Endothelial cell of umbilical vein (primary cell): Measurements from ENCODE around the gene MS4A4A. TPM values are rescaled to one million over a fixed set of nuclear protein-coding genes. Genes with fewer than 3 reads are reported as not detected.
A peak's percentile ranks its signal among the peaks of the same experiment; 100 is the strongest.

ENCODE experiments used
- BruUV-seq: library from RNA; stranded (reverse); fragments of 400-500 nt; replicated peaks from 2 replicates; lab custom pipeline; 2021; lab: Mats Ljungman, UMichigan
- CTCF ChIA-PET: fragments of 300-600, 350-600 bp; sonication (Branson Sonifier 250); formaldehyde crosslinking; loops from one replicate; lab custom pipeline; 2021; ENCODE audit warnings: antibody characterized with exemption, inconsistent platforms; lab: Charles Lee
- POLR2A ChIA-PET: fragments of 300-600, 350-600 bp; sonication (Branson Sonifier 250); formaldehyde crosslinking; loops from one replicate; lab custom pipeline; 2021; ENCODE audit warnings: antibody characterized with exemption, inconsistent platforms; lab: Charles Lee
- DNase-seq: peaks from one replicate; pipeline ENCODE4 v3.0.0-alpha.2; 2011; ENCODE audit warnings: low read depth, low spot score
- FAIRE-seq: peaks from 2 replicates; lab custom pipeline; 2011; peaks lifted over from hg19 to GRCh38; lab: Jason Lieb, UNC
- H2AFZ ChIP-seq: 2 replicates; pipeline ENCODE4 v1.6.0; 2012; ENCODE audit warnings: low read depth, low read length, control low read depth, inconsistent platforms
- H3K27ac ChIP-seq: 2 replicates; pipeline ENCODE4 v1.5.1; 2011; ENCODE audit warnings: low read depth, mild to moderate bottlenecking, control low read depth, low read length, moderate library complexity; ENCODE audit not compliant: insufficient read depth
- H3K27me3 ChIP-seq, 2 experiments: 2 replicates each; pipeline versions ENCODE4 v1.6.0 to v1.6.1; 2011; ENCODE audit warnings: low read length in 2 of 2, mixed read lengths in 1 of 2; ENCODE audit not compliant: control insufficient read depth in 2 of 2, insufficient read depth in 2 of 2
- H3K36me3 ChIP-seq, 2 experiments: 2 replicates in 1 of 2; 3 replicates in 1 of 2; pipeline ENCODE4 v1.5.1; 2011; ENCODE audit warnings: low read length in 2 of 2, mild to moderate bottlenecking in 1 of 2, moderate library complexity in 1 of 2; ENCODE audit not compliant: control insufficient read depth in 2 of 2, insufficient read depth in 2 of 2; ENCODE audit errors: extremely low read depth in 1 of 2
- H3K4me1 ChIP-seq: 3 replicates; pipeline ENCODE4 v1.5.1; 2011; ENCODE audit warnings: mild to moderate bottlenecking, low read length; ENCODE audit not compliant: control insufficient read depth, insufficient read depth; ENCODE audit errors: extremely low read depth
- H3K4me2 ChIP-seq: 2 replicates; pipeline ENCODE4 v1.6.1; 2011; ENCODE audit warnings: low read length, control low read depth, mixed read lengths; ENCODE audit not compliant: insufficient read depth
- H3K4me3 ChIP-seq, 3 experiments: fragments of 200-600 bp in 1 of 3; sonication (generic), shearing (Covaris generic) in 1 of 3; replicated peaks in 1 of 3; 2 replicates each; pipeline ENCODE4 v1.5.1; 2011 to 2016; ENCODE audit warnings: control low read depth in 3 of 3, low read length in 3 of 3, mild to moderate bottlenecking in 2 of 3, inconsistent platforms in 1 of 3, low read depth in 1 of 3, moderate library complexity in 1 of 3; ENCODE audit not compliant: insufficient read depth in 1 of 3
- H3K79me2 ChIP-seq: 2 replicates; pipeline ENCODE4 v1.6.0; 2012; ENCODE audit warnings: low read length, inconsistent platforms; ENCODE audit not compliant: control insufficient read depth, insufficient read depth
- H3K9ac ChIP-seq: replicated peaks from 2 replicates; pipeline ENCODE3; 2011; ENCODE audit warnings: low read length, control low read depth; ENCODE audit not compliant: insufficient read depth; ENCODE audit errors: extremely low read depth
- H3K9me1 ChIP-seq: replicated peaks from 3 replicates; pipeline ENCODE4 v1.6.0; 2011; ENCODE audit warnings: mild to moderate bottlenecking, low read length; ENCODE audit not compliant: control insufficient read depth, insufficient read depth; ENCODE audit errors: extremely low read depth
- H3K9me3 ChIP-seq: replicated peaks from 2 replicates; pipeline ENCODE4 v1.5.1; 2012; ENCODE audit warnings: low read length, inconsistent platforms; ENCODE audit not compliant: control insufficient read depth, insufficient read depth
- H4K20me1 ChIP-seq: replicated peaks from 2 replicates; pipeline ENCODE3; 2011; ENCODE audit warnings: mild to moderate bottlenecking, low read length; ENCODE audit not compliant: control insufficient read depth, insufficient read depth; ENCODE audit errors: extremely low read depth
- EZH2 ChIP-seq: IDR thresholded peaks from 2 replicates; pipeline ENCODE4 v1.6.1; 2012; ENCODE audit warnings: borderline replicate concordance, low read depth, mild to moderate bottlenecking, moderate library complexity, low read length, inconsistent platforms; ENCODE audit not compliant: severe bottlenecking
- GATA2 ChIP-seq: IDR thresholded peaks from 2 replicates; pipeline ENCODE4 v1.7.0; 2011; ENCODE audit warnings: low read depth, mild to moderate bottlenecking, moderate library complexity, mixed read lengths, low read length; ENCODE audit not compliant: insufficient read length, insufficient read depth
- JUN ChIP-seq: IDR thresholded peaks from 2 replicates; pipeline ENCODE4 v1.6.1; 2011; ENCODE audit warnings: borderline replicate concordance, low read depth; ENCODE audit not compliant: insufficient read length, insufficient read depth
- MYC ChIP-seq: IDR thresholded peaks from one replicate; pipeline ENCODE4 v1.6.1; 2011; ENCODE audit warnings: mild to moderate bottlenecking, low read depth, low read length
- POLR2A ChIP-seq: IDR thresholded peaks from 2 replicates; pipeline ENCODE4 v1.6.1; 2012; ENCODE audit warnings: low read depth, mild to moderate bottlenecking, control low read depth, low read length
- POLR2AphosphoS5 ChIP-seq: IDR thresholded peaks from 2 replicates; pipeline ENCODE4 v1.6.1; 2012; ENCODE audit warnings: low read depth, mild to moderate bottlenecking, control low read depth, low read length, moderate library complexity; ENCODE audit not compliant: insufficient read depth
- dilution Hi-C: fragments of 300-500 bp; cut with MboI; formaldehyde crosslinking; loops from one replicate; pipeline ENCODE4 v1.15.0; 2019; ENCODE audit warnings: low sequenced_read_pairs; ENCODE audit not compliant: extremely low pct_ligation_motif_present
- intact Hi-C: fragments of 100-400 bp; cut with micrococcal nuclease; formaldehyde crosslinking; loops from one replicate; pipeline ENCODE4 v1.10.0; 2022
- polyA plus RNA-seq, 4 experiments: library from polyadenylated mRNA; depleted of rRNA in 3 of 4; stranded (reverse) in 3 of 4; unstranded in 1 of 4; fragments of >200 nt; gene quantifications; 2 replicates each; pipeline versions ENCODE4 v1.2.1 to v1.2.3, GENCODE V29; 2011 to 2012; ENCODE audit warnings: missing spikeins in 1 of 4
- total RNA-seq: library from RNA; stranded (reverse); gene quantifications from 2 replicates; pipeline ENCODE4 v1.2.3, GENCODE V29; 2021
- TF ChIP-seq, protein P1 (sequence below), 2 donors: IDR thresholded peaks; 1 replicate in 1 of 2; 2 replicates in 1 of 2; pipeline ENCODE4 v1.5.1; 2011; ENCODE audit warnings: low read length in 2 of 2, mild to moderate bottlenecking in 2 of 2, moderate library complexity in 2 of 2, control low read depth in 1 of 2, inconsistent platforms in 1 of 2, low read depth in 1 of 2; ENCODE audit not compliant: insufficient read depth in 1 of 2; ENCODE audit errors: extremely low read depth in 1 of 2
- TF ChIP-seq, protein P2 (sequence below): IDR thresholded peaks from 2 replicates; pipeline ENCODE4 v1.6.1; 2011; ENCODE audit not compliant: insufficient read depth, insufficient read length

The MS4A4A gene
- total and polyA plus RNA-seq, 2 donors (not counting 3 experiments of a cell fraction or from before 2014, with no cell fraction given), result 0.19 TPM; not detected in 1

DNA sequence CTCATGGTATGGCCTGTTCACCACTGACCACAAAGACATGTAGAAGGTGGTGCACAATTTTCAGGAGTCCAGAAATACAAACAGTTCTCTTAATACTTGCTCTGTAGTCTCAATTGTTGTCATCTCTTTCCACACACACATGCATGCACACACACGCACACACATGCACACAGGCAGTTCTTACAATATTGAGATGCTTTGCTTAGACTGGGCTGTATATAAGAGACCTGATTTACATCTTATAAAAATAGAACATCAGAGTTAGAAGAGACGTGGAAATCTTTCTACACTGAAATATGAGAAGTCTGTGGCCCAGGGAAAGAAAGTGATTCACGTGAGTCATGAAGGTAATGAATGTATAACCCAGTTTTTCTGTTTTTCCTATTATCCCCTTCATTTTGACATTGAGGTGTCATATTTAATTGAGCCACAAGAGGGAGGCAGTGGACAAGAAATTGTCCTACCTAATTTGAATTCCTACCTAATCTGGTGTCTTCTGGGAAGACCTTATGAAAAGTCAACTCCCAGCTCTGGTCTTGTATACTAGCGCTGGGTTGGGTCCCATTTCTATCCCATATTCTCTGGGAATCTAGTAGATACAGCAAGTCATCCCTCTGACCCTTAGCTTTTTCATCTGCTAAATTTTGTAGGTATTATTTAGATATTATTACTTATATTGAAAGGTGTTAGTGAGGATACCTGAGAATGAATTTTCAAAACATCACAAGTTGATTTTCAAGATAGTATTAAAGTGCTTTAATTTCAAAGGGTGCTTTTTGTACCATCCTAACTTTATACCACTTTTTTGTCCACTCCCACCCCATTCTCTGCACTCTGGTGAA, 14.9 kb upstream of the MS4A4A start:
- DNase-seq (peak; percentile 83), FAIRE-seq (peak; percentile 28)
- intact Hi-C loops (loop anchor here (1.0 to 5.0 kb wide), 8 partner anchors 80 to 497 kb away; no protein-coding TSS in a partner anchor), dilution Hi-C loops (no loop called here)
- Histone ChIP-seq H3K4me3 (no peak overlapping the region), H3K4me2 (no peak overlapping the region), H3K27ac (no peak overlapping the region), H2AFZ (no peak overlapping the region), H3K27me3 (peaks cover 11 to 20% of the 10 kb centered on the region in 2 experiments), H3K4me1 (no peaks in the 10 kb centered on the region), H3K9me1 (no peaks in the 10 kb centered on the region), H3K9ac (no peak overlapping the region), H3K79me2 (no peaks in the 10 kb centered on the region), H4K20me1 (no peaks in the 10 kb centered on the region), H3K36me3 (no peaks in the 10 kb centered on the region), H3K9me3 (peaks cover 2% of the 10 kb centered on the region)
- POLR2A ChIA-PET, result no interaction called here
- CTCF ChIA-PET, result interaction anchor here (0.6 to 3.7 kb wide), 26 partner anchors 9 to 510 kb away, joined by 3 to 67 read pairs (median 6); partner anchors contain the start of gene MS4A15
- no TSS peak for BruUV-seq
- TF ChIP-seq EZH2, result no peak
- TF ChIP-seq, protein P1, sequence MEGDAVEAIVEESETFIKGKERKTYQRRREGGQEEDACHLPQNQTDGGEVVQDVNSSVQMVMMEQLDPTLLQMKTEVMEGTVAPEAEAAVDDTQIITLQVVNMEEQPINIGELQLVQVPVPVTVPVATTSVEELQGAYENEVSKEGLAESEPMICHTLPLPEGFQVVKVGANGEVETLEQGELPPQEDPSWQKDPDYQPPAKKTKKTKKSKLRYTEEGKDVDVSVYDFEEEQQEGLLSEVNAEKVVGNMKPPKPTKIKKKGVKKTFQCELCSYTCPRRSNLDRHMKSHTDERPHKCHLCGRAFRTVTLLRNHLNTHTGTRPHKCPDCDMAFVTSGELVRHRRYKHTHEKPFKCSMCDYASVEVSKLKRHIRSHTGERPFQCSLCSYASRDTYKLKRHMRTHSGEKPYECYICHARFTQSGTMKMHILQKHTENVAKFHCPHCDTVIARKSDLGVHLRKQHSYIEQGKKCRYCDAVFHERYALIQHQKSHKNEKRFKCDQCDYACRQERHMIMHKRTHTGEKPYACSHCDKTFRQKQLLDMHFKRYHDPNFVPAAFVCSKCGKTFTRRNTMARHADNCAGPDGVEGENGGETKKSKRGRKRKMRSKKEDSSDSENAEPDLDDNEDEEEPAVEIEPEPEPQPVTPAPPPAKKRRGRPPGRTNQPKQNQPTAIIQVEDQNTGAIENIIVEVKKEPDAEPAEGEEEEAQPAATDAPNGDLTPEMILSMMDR (IDR thresholded peaks at IDR 0.05; ENCODE audit: extremely low read depth in 1 of 2, insufficient read depth in 1 of 2, low read depth in 1 of 2, low read length in 2 of 2), result peak; percentile 36 to 42

DNA sequence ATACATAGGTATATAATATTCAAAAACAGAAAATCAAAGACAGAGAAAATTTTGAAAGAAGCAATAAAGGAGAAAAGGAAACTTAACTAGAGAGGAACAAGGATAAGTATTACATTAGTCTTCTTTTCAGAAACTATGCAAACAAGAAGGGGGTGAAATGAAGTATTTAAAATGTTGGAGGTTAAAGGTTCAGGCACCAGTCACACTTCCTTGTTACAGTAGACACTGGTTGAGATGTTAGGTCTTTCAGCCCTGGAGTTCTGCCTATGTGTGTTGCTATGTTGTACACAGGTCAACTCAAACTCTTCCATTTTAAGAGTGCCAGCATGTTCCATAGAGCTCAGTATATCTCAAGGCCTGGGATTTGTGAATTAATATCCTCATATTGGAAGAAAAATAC, 6.0 kb upstream of the MS4A4A start:
- DNase-seq, result no peak
- ChIA-PET POLR2A (no interaction called here), CTCF (interaction anchor here (1.4 to 3.0 kb wide), 5 partner anchors 9 to 89 kb away, joined by 3 to 10 read pairs (median 5); no protein-coding TSS in a partner anchor)
- no TSS peak for BruUV-seq
- Histone ChIP-seq H3K9me3 (peaks cover 2% of the 10 kb centered on the region), H3K9ac (no peak overlapping the region), H3K27ac (no peak overlapping the region), H3K36me3 (no peaks in the 10 kb centered on the region), H3K9me1 (no peaks in the 10 kb centered on the region), H3K79me2 (no peaks in the 10 kb centered on the region), H3K4me3 (no peak overlapping the region), H3K4me2 (no peak overlapping the region), H3K27me3 (no peaks in the 10 kb centered on the region), H3K4me1 (no peaks in the 10 kb centered on the region), H2AFZ (no peak overlapping the region), H4K20me1 (no peaks in the 10 kb centered on the region)
- no peak for FAIRE-seq
- intact Hi-C loops, result no loop called here
- TF ChIP-seq, protein P2, sequence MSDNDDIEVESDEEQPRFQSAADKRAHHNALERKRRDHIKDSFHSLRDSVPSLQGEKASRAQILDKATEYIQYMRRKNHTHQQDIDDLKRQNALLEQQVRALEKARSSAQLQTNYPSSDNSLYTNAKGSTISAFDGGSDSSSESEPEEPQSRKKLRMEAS, result no peak
- TF ChIP-seq, protein P1 (IDR thresholded peaks at IDR 0.05; ENCODE audit: extremely low read depth in 1 of 2, insufficient read depth in 1 of 2, low read depth in 1 of 2, low read length in 2 of 2), result no peak
- no peak for TF ChIP-seq JUN
- no peak for TF ChIP-seq GATA2
- no peak for TF ChIP-seq MYC
- no peak for TF ChIP-seq POLR2A
- TF ChIP-seq POLR2AphosphoS5, result no peak
- dilution Hi-C loops, result no loop called here
